Measurements from ENCODE around the gene DYNLT3. TPM values are rescaled to one million over a fixed set of nuclear protein-coding genes. Genes with fewer than 3 reads are reported as not detected.

DYNLT3 gene
- polyA plus RNA-seq, 1 donor from 2014 or later = 2.4 TPM

DNA sequence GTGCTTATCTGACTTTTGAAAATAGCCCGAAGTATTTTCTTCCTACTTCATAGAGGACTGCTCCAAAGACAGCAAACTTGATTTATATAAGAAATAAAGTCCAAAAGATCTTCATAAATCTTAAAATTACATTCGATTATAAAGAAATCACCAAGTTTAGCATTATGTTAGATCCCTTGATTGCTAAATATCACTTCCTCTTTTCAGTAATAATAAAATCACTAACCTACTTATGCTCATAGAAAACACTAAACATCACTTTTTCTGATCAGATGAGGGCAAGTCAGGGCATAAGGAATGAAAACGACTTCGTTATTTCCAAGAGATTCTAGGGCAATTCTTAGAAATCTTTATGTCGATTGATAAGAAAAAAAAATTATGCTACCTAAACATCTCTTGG lies 32.0 kb downstream of the DYNLT3 start:
- no peak for TF ChIP-seq RAD21 (conservative IDR thresholded peaks at IDR 0.05)
- TF ChIP-seq CTCF (IDR thresholded peaks at IDR 0.05; ENCODE audit: poor library complexity, severe bottlenecking) = no peak
- no peak for TF ChIP-seq EP300 (conservative IDR thresholded peaks at IDR 0.05; ENCODE audit: poor library complexity, severe bottlenecking)
- no peak for TF ChIP-seq POLR2AphosphoS5 (IDR thresholded peaks at IDR 0.05)
- TF ChIP-seq MXI1 (conservative IDR thresholded peaks at IDR 0.05; ENCODE audit: poor library complexity, severe bottlenecking) = no peak
- TF ChIP-seq TAF1 (IDR thresholded peaks at IDR 0.05; ENCODE audit: low read depth) = no peak
- no peak for TF ChIP-seq REST (IDR thresholded peaks at IDR 0.05; ENCODE audit: borderline replicate concordance)
- no peak for TF ChIP-seq SMC3 (conservative IDR thresholded peaks at IDR 0.05; ENCODE audit: poor library complexity)
- TF ChIP-seq EZH2 (IDR thresholded peaks at IDR 0.05; ENCODE audit: borderline replicate concordance, insufficient read depth, low read length, poor library complexity, severe bottlenecking) = no peak
- no peaks in the 10 kb centered on the region for H3K9me2 ChIP-seq (ENCODE audit: insufficient read depth, low read length)

DNA sequence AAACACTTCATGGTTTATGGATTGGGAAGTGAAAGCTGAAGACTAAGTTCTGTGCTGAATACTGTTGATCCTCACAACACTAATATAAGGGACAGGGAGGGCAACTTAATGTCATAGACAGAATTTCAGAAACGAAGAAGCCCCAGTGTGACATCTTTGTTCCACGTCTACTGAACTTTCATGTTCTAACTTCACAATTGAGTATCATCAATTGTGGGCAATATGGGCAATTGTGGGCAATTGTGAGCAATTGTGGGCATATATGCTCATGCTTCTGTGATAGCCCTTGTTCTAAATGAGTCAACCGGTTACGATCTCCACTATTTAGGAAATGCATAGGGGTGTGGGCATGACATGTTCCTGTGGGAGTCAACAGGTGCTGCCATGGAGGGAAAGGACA lies 33.8 kb downstream of the DYNLT3 start:
- H2AFZ ChIP-seq (ENCODE audit: low read depth, low read length) = no peak overlapping the region
- no peak overlapping the region for H3K9ac ChIP-seq (ENCODE audit: low read length)
- no peaks in the 10 kb centered on the region for H3F3A ChIP-seq (ENCODE audit: insufficient read depth, low read length, poor library complexity, severe bottlenecking)
- no peaks in the 10 kb centered on the region for H3K9me2 ChIP-seq (ENCODE audit: insufficient read depth, low read length)
- no peaks in the 10 kb centered on the region for H3K36me3 ChIP-seq (ENCODE audit: insufficient read depth, low read length)
- no peak for TF ChIP-seq EP300 (conservative IDR thresholded peaks at IDR 0.05; ENCODE audit: poor library complexity, severe bottlenecking)
- H3K27ac ChIP-seq (ENCODE audit: low read length) = no peak overlapping the region
- no peaks in the 10 kb centered on the region for H3K79me2 ChIP-seq (replicated peaks; ENCODE audit: insufficient read depth, low read length)
- no peak overlapping the region for H3K4me3 ChIP-seq (ENCODE audit: low read length)
- H3K4me2 ChIP-seq (ENCODE audit: low read length) = no peak overlapping the region
- no peaks in the 10 kb centered on the region for H3K9me3 ChIP-seq (ENCODE audit: low read length)
- no peaks in the 10 kb centered on the region for H4K20me1 ChIP-seq (ENCODE audit: insufficient read depth)
- H3K27me3 ChIP-seq (ENCODE audit: insufficient read depth, low read depth, low read length) = no peaks in the 10 kb centered on the region

More for the DNA sequence above, 32.0 kb downstream of the DYNLT3 start:
- H4K20me1 ChIP-seq (ENCODE audit: insufficient read depth) = no peaks in the 10 kb centered on the region
- no peaks in the 10 kb centered on the region for H3K9me3 ChIP-seq (ENCODE audit: low read length)
- no peaks in the 10 kb centered on the region for H3K27me3 ChIP-seq (ENCODE audit: insufficient read depth, low read depth, low read length)
- H2AFZ ChIP-seq (ENCODE audit: low read depth, low read length) = no peak overlapping the region
- H3K27ac ChIP-seq (ENCODE audit: low read length) = no peak overlapping the region
- no peak overlapping the region for H3K4me2 ChIP-seq (ENCODE audit: low read length)
- H3K4me3 ChIP-seq (ENCODE audit: low read length) = no peak overlapping the region
- H3K79me2 ChIP-seq (replicated peaks; ENCODE audit: insufficient read depth, low read length) = no peaks in the 10 kb centered on the region
- H3K36me3 ChIP-seq (ENCODE audit: insufficient read depth, low read length) = no peaks in the 10 kb centered on the region
- no peak overlapping the region for H3K9ac ChIP-seq (ENCODE audit: low read length)
- no peaks in the 10 kb centered on the region for H3F3A ChIP-seq (ENCODE audit: insufficient read depth, low read length, poor library complexity, severe bottlenecking)

GRCh38 chrX:37812110-37812509 lies 35.3 kb downstream of the DYNLT3 start:
- Histone ChIP-seq H3K27me3 (ENCODE audit: insufficient read depth, low read depth, low read length) (no peaks in the 10 kb centered on the region), H3K27ac (ENCODE audit: low read length) (no peak overlapping the region), H3K4me3 (ENCODE audit: low read length) (no peak overlapping the region), H3K36me3 (ENCODE audit: insufficient read depth, low read length) (no peaks in the 10 kb centered on the region), H3K4me2 (ENCODE audit: low read length) (no peak overlapping the region), H3K9me2 (ENCODE audit: insufficient read depth, low read length) (no peaks in the 10 kb centered on the region), H3K9ac (ENCODE audit: low read length) (no peak overlapping the region), H2AFZ (ENCODE audit: low read depth, low read length) (no peak overlapping the region), H4K20me1 (ENCODE audit: insufficient read depth) (no peaks in the 10 kb centered on the region), H3F3A (ENCODE audit: insufficient read depth, low read length, poor library complexity, severe bottlenecking) (no peaks in the 10 kb centered on the region), H3K9me3 (ENCODE audit: low read length) (no peaks in the 10 kb centered on the region), H3K79me2 (replicated peaks; ENCODE audit: insufficient read depth, low read length) (no peaks in the 10 kb centered on the region)
- TF ChIP-seq SMC3 (conservative IDR thresholded peaks at IDR 0.05; ENCODE audit: poor library complexity) (no peak), MXI1 (conservative IDR thresholded peaks at IDR 0.05; ENCODE audit: poor library complexity, severe bottlenecking) (no peak), EZH2 (IDR thresholded peaks at IDR 0.05; ENCODE audit: borderline replicate concordance, insufficient read depth, low read length, poor library complexity, severe bottlenecking) (no peak), EP300 (conservative IDR thresholded peaks at IDR 0.05; ENCODE audit: poor library complexity, severe bottlenecking) (no peak), REST (IDR thresholded peaks at IDR 0.05; ENCODE audit: borderline replicate concordance) (no peak), TAF1 (IDR thresholded peaks at IDR 0.05; ENCODE audit: low read depth) (no peak), POLR2AphosphoS5 (IDR thresholded peaks at IDR 0.05) (no peak), RAD21 (conservative IDR thresholded peaks at IDR 0.05) (no peak), CTCF (IDR thresholded peaks at IDR 0.05; ENCODE audit: poor library complexity, severe bottlenecking) (no peak)

All from neural cell (in vitro differentiated cells).